Pancreas (tissue), 10 donors: Measurements from ENCODE around the gene ERBB2. TPM values are rescaled to one million over a fixed set of nuclear protein-coding genes. Genes with fewer than 3 reads are reported as not detected.

Source experiments
- ATAC-seq, 4 donors: fragments of 200-7000 bp; cut with Tn5 transposase; one replicate each; pipeline versions ENCODE4 v1.8.0 to v1.9.1; 2020; ENCODE audit warnings: mild to moderate bottlenecking in 4 of 4, moderate library complexity in 4 of 4
- DNase-seq, 6 donors: peaks; one replicate each; pipeline ENCODE4 v3.0.0-alpha.2; 2020
- FAIRE-seq: peaks from 2 replicates; lab custom pipeline; 2012; peaks lifted over from hg19 to GRCh38; lab: Jason Lieb, UNC
- H3K27ac ChIP-seq, 4 donors: fragments of 200-600 bp; sonication (generic); 1 replicate in 3 of 4; 2 replicates in 1 of 4; pipeline versions ENCODE4 v1.5.0 to v1.8.0; 2020
- H3K27me3 ChIP-seq, 4 donors: fragments of 200-600 bp; one replicate each; pipeline ENCODE4 v1.8.0; 2021
- H3K36me3 ChIP-seq, 3 donors: fragments of 200-600 bp; sonication (generic) in 1 of 3; one replicate each; pipeline versions ENCODE4 v1.5.0 to v1.8.0; 2020 to 2021
- H3K4me1 ChIP-seq, 3 donors: fragments of 200-600 bp; one replicate each; pipeline ENCODE4 v1.8.0; 2021
- H3K4me3 ChIP-seq, 4 donors: fragments of 200-600 bp; sonication (generic) in 2 of 4; one replicate each; pipeline versions ENCODE4 v1.5.0 to v1.8.0; 2020 to 2021
- H3K9me3 ChIP-seq, 4 donors: fragments of 200-600 bp; one replicate each; pipeline ENCODE4 v1.8.0; 2021
- CTCF ChIP-seq, 4 donors: fragments of 200-600 bp; sonication (generic) in 3 of 4; IDR thresholded peaks; one replicate each; pipeline versions ENCODE4 v1.5.0 to v1.8.0; 2021; ENCODE audit warnings: antibody characterized with exemption in 4 of 4
- WGBS, 2 donors: extraction: QIAGEN DNeasy Blood & Tissue Kit; methylation state at CpG; one replicate each; pipeline ENCODE4 v1.1.7; 2013; 5-methylcytosine and 5-hydroxymethylcytosine counted together
- intact Hi-C, 3 donors: fragments of 100-400 bp; cut with DNase I; formaldehyde crosslinking; loops; one replicate each; pipeline versions ENCODE4 v1.11.1 to v1.14.2; 2022
- polyA plus RNA-seq, 2 donors: library from polyadenylated mRNA; stranded (reverse); fragments of 200-250 nt; gene quantifications; one replicate each; pipeline ENCODE4 v1.2.3, GENCODE V29; 2013
- total RNA-seq, 6 donors: library from RNA; stranded (reverse); fragmentation: NEBNext Ultra II Directional in 4 of 6; extraction: Animal tissue kit (Norgen Biotek cat#: 25700) in 4 of 6; gene quantifications; one replicate each; pipeline versions ENCODE4 v1.2.1 to v1.2.4, GENCODE V29; 2021 to 2023
- donor health status: healthy with polysubstance abuse.
- donor health status: DM: no; HTN: no; CAD: no; lungs with moderate emphysema.
- donor health status: DM: no; HTN: no; CAD: no.
- donor health status: control.
- donor health status: control.
- donor health status: Bipolar disorder and iron deficiency.
- donor health status: DM: yes; HTN: yes; CAD: no.
- donor health status: DM: no; HTN: no; CAD: no.
- donor health status: DM: no; HTN: no; CAD: no.
- donor health status: DM: yes; HTN: yes; CAD: no.

ERBB2 gene
- total and polyA plus RNA-seq, 8 donors: 37.2 to 78.9 (median 43.9) TPM

- DNase-seq (no peak), FAIRE-seq (no peak), ATAC-seq (no peak)
- 62 to 70% methylated on average over 18 of the region's 18 CpGs for WGBS, 2 donors
- H3K4me3 ChIP-seq: no peak overlapping the region
- H3K9me3 ChIP-seq: no peaks in the 10 kb centered on the region
- no peak overlapping the region for H3K27ac ChIP-seq
- no peaks in the 10 kb centered on the region for H3K36me3 ChIP-seq
- no peak for TF ChIP-seq CTCF (IDR thresholded peaks at IDR 0.05)
- H3K27me3 ChIP-seq: no peaks in the 10 kb centered on the region
- H3K4me1 ChIP-seq: peaks cover 4 to 12% (median 11%) of the 10 kb centered on the region in 3 donors
- intact Hi-C loops: loop anchor here in 1 of 3 donors (5.0 kb wide), 1 partner anchor 133 kb away; no protein-coding TSS in a partner anchor
Measured at GRCh38 chr17:39755554-39756379, 55.9 kb downstream of the ERBB2 start.

- no peaks in the 10 kb centered on the region for H3K36me3 ChIP-seq
- 49 to 60% methylated on average over 7 of the region's 7 CpGs for WGBS, 2 donors
- intact Hi-C loops: loop anchor here in 1 of 3 donors (5.0 kb wide), 1 partner anchor 134 kb away; no protein-coding TSS in a partner anchor
- FAIRE-seq (no peak), ATAC-seq (no peak), DNase-seq (no peak)
- H3K4me1 ChIP-seq: peaks cover 0 to 8% (median 6%) of the 10 kb centered on the region in 3 donors
- H3K27me3 ChIP-seq: no peaks in the 10 kb centered on the region
- H3K27ac ChIP-seq: no peak overlapping the region
- TF ChIP-seq CTCF (IDR thresholded peaks at IDR 0.05): no peak
- H3K9me3 ChIP-seq: no peaks in the 10 kb centered on the region
- H3K4me3 ChIP-seq: no peak overlapping the region
Measured at GRCh38 chr17:39756380-39757079, 56.7 kb downstream of the ERBB2 start.

DNA sequence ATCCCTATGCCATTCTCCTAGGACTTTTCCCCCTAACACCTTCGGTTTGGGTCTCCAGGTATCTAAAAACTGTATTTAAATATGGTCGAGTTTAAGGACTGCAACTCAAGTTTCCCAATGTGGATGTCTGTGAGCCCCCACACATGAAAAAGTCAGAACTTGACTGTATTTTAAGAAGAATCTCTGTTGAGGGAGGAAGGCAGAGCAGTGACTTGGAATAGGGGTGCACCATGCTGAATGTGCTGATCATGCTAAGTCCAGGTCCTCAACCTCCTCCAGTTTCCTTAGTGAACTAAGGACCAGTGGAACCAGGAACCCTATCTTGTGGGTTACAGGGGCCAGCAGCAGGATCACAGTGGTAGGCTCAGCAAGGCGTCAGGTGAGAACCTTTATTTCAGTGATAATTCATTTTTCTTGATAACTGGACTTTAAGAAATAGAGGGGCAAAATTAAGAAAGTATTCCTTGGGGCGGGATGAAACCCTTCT lies 57.4 kb downstream of the ERBB2 start:
- no peak for DNase-seq
- Histone ChIP-seq H3K9me3 (no peaks in the 10 kb centered on the region), H3K27me3 (no peaks in the 10 kb centered on the region), H3K4me3 (no peak overlapping the region), H3K4me1 (peaks cover 0 to 8% (median 6%) of the 10 kb centered on the region in 3 donors), H3K36me3 (no peaks in the 10 kb centered on the region), H3K27ac (no peak overlapping the region)
- intact Hi-C loops: loop anchor here in 1 of 3 donors (5.0 kb wide), 1 partner anchor 135 kb away; no protein-coding TSS in a partner anchor
- no peak for FAIRE-seq
- 62 to 70% methylated on average over 4 of the region's 4 CpGs for WGBS, 2 donors
- ATAC-seq: no peak
- no peak for TF ChIP-seq CTCF (IDR thresholded peaks at IDR 0.05)

- H3K4me1 ChIP-seq: peaks cover 0 to 5% (median 4%) of the 10 kb centered on the region in 3 donors
- no peaks in the 10 kb centered on the region for H3K9me3 ChIP-seq
- no peak for ATAC-seq
- 56 to 59% methylated on average over 12 of the region's 12 CpGs for WGBS, 2 donors
- FAIRE-seq: no peak
- H3K27ac ChIP-seq: no peak overlapping the region
- no peak for TF ChIP-seq CTCF (IDR thresholded peaks at IDR 0.05)
- DNase-seq: no peak
- H3K4me3 ChIP-seq: no peak overlapping the region
- intact Hi-C loops: loop anchor here in 1 of 3 donors (5.0 kb wide), 1 partner anchor 136 kb away; no protein-coding TSS in a partner anchor
- no peaks in the 10 kb centered on the region for H3K27me3 ChIP-seq
- H3K36me3 ChIP-seq: no peaks in the 10 kb centered on the region
Measured at GRCh38 chr17:39757931-39758873, 58.3 kb downstream of the ERBB2 start.
